GM18907 (cell line): Measurements from ENCODE around the gene HRH2.
"Not testable (repeated sequence)": the region's sequence is repeated elsewhere in the genome, so short reads cannot be mapped to it uniquely, and the experiment has no call there.

Experiments
- ATAC-seq: cut with Tn5 transposase; IDR thresholded peaks from one replicate; pipeline ENCODE4 v1.9.1; 2021; ENCODE audit warnings: mild to moderate bottlenecking, moderate library complexity; ENCODE audit not compliant: unreplicated experiment

Gene HRH2

GRCh38 chr5:175711472-175712312 is 53.8 kb downstream of the HRH2 start:
- ATAC-seq: no peak

DNA sequence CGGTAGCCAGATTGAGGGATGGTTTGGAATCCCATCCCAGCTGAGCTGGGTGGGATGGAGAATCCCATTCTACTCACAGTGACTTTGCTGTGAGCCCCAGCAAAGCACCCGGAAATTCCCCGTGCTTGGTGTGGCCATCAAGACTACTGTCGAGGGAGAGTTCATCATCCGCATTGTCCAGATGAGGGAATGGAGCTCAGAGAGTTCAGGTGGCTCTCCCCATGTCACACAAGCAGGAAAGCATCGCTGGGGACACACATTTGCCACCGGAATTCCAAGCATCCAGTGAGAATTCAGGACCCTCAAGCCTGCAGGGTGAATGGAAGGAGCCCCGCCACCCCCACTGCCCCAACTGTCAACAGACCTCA is 54.4 kb downstream of the HRH2 start:
- ATAC-seq: no peak

DNA sequence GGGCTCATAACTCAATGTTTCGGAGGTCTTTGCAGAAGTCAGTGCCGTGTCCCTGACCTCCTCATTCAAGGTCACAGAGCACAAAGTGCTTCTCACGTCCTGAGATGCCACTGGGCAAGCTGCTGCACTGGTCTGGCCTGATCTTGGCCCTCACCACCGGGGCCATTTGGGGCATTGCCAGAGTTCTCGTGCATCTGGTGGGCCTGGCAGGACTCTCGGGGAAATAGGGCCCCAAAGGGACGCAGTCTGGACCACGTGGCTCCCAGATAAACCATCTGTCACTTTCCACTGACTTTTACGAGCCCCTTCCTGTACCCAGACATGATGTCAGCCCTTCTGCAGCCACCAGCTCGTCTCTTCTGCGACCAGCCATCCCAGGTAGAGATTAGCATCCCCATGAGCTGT is 54.8 kb downstream of the HRH2 start:
- no peak for ATAC-seq

GRCh38 chr5:175713930-175714329 is 56.1 kb downstream of the HRH2 start:
- ATAC-seq: no peak

GRCh38 chr5:175714479-175715085 is 56.7 kb downstream of the HRH2 start:
- ATAC-seq: no peak

GRCh38 chr5:175715627-175716522 is 58.0 kb downstream of the HRH2 start:
- no peak for ATAC-seq

DNA sequence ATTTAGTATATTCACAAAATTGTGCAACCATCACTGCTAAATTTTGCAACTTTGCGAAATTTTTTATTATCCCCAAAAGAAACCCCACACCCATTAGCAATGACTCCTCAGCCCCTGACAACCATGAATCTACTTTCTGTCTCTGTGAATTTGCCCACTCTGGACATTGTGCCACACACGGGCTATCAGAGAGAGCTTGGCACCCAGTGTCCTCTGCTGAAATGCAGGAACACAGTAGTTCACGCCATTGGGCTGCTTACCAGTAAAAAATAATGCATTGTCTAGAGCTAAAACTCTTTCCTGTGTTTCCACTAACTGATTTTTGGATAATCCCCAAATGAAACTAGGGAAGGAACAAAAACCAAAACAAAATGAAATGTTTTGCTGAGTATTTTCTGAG is 60.0 kb downstream of the HRH2 start:
- no peak for ATAC-seq

DNA sequence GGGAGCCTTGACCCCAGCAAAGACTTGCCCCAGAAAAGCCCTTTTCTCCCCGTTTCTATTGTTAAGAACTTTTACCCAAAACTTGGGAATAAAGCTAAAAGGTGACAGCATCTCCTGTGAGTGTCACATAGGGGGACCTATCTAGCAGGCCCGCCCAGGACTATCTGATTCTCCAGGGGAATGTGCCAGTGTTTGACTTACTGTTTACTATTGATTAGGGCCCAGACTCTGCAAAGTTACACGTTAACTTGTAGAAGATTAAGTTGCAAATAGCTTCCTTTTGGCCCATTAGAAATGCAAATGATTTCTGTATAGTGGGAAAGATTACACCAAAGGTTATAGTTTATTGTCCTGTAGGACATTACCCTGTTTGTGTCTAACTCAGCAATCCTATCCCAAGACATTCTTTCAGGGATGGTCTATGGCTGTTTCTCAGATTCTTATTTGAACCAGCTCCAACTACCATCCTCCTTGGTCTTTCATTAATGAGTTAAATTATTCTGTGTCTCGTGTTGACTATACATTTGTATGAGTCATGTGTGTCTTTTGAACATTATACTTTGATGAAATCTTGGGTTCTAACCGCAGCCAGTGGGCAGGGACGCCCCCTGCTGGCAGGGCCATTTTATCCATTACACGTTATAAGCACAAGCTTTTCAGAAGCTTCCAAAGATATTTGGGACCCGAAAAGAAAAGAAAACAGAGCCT is 60.7 kb downstream of the HRH2 start:
- ATAC-seq: no peak

GRCh38 chr5:175719109-175719432 is 61.2 kb downstream of the HRH2 start:
- not testable (repeated sequence) for ATAC-seq

GRCh38 chr5:175724314-175725275 is 66.7 kb downstream of the HRH2 start:
- no peak for ATAC-seq

- ATAC-seq: no peak
These were observed 70.4 kb downstream of the HRH2 start for GRCh38 chr5:175728316-175728715.

GRCh38 chr5:175728885-175729828 is 71.3 kb downstream of the HRH2 start:
- ATAC-seq: no peak

DNA sequence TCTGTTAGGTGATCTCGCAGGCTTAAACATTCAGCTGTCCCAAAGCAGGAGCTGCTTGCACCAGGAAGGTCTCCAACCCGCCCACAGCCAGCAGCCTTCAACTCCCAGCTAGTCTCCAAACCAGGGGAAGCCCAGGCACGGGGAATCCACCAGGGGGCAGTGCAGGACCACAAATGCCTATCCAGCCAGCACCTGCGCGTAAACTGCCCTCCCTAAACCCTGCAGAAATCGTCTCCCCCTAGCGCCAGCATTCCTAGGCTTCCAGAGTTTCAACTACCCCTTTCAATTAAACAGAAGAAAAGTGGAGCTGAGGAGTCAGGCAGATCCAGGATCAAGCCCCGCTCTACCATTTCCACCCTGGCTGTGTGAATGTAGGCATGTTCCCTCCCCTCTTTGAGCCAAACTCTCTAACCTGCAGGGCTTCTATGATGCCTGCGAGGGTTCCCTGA is 72.0 kb downstream of the HRH2 start:
- ATAC-seq: peak; percentile 73

- ATAC-seq: no peak
These were observed 73.3 kb downstream of the HRH2 start for GRCh38 chr5:175731172-175731571.

- ATAC-seq: no peak
These were observed 74.0 kb downstream of the HRH2 start for GRCh38 chr5:175731756-175732465.

GRCh38 chr5:175733017-175733416 is 75.1 kb downstream of the HRH2 start:
- no peak for ATAC-seq

DNA sequence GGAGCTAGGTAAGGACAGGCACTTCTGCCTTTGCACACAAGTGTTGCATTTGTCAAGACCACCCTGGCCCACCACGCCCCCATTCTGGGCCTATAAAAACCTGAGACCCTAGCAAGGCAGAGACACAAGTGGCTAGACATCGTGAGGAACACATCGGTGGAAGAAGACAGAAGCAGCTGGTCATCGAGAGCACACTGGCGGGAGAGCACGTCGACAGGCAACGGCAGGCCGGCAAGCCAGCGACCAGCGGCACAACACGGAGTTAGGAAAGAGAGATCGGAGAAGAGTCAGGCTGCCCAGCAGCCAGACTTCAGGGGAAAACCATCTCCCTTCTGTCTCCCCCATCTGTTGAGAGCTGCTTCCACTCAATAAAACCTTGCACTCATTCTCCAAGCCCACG is 76.1 kb downstream of the HRH2 start:
- no peak for ATAC-seq

DNA sequence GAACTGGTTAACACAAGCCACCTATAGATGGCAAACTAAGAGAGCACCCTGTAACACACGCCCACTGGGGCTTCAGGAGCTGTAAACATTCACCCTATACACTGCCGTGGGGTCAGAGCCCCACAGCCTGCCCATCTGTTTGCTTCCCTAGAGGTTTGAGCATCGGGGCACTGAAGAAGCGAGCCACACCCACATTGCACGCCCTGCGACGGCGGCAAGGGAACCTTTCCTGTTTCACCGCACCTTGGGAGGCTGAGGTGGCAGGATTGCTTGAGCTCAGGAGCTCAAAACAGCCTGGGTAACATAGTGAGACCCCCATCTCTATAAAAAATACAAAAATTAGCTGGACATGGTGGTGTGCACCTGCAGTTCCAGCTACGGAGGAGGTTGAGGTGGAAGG is 76.6 kb downstream of the HRH2 start:
- ATAC-seq: no peak
